Astrocyte of the spinal cord (primary cell): ENCODE results near the gene C16orf96.

Experiments used
- DNase-seq: peaks from one replicate; pipeline ENCODE4 v3.0.0; 2011; ENCODE audit warnings: low read depth, low spot score
- H3K4me3 ChIP-seq: 2 replicates; pipeline ENCODE4 v1.5.1; 2011; ENCODE audit warnings: low read depth, mild to moderate bottlenecking, low read length, moderate library complexity
- in situ Hi-C: cut with HindIII; loops from 2 replicates; pipeline ENCODE4 v1.10.0; 2017; ENCODE audit warnings: low sequenced_read_pairs
- TF ChIP-seq, protein P1 (sequence below): IDR thresholded peaks from 2 replicates; pipeline ENCODE4 v1.5.1; 2012; ENCODE audit warnings: low read depth, mild to moderate bottlenecking, low read length, inconsistent platforms

C16orf96 gene

DNA sequence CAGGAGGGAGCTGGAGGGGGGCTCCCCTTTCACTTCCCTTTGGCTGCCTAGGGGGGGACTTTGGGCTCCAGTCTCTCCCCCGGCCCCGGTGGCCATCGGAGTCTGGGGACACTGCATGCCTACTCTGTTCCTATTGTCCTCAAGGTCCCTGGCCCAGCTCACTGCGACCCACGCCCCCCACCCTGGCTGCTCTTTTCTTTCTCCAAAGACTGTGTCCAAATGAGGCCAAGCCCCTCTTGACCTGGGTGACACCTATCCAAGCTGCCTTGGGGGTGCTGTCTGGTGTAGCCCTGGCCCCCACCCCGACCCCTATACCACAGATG, 45.7 kb downstream of the C16orf96 start:
- H3K4me3 ChIP-seq, result no peak overlapping the region
- TF ChIP-seq, protein P1, sequence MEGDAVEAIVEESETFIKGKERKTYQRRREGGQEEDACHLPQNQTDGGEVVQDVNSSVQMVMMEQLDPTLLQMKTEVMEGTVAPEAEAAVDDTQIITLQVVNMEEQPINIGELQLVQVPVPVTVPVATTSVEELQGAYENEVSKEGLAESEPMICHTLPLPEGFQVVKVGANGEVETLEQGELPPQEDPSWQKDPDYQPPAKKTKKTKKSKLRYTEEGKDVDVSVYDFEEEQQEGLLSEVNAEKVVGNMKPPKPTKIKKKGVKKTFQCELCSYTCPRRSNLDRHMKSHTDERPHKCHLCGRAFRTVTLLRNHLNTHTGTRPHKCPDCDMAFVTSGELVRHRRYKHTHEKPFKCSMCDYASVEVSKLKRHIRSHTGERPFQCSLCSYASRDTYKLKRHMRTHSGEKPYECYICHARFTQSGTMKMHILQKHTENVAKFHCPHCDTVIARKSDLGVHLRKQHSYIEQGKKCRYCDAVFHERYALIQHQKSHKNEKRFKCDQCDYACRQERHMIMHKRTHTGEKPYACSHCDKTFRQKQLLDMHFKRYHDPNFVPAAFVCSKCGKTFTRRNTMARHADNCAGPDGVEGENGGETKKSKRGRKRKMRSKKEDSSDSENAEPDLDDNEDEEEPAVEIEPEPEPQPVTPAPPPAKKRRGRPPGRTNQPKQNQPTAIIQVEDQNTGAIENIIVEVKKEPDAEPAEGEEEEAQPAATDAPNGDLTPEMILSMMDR, result no peak
- in situ Hi-C loops, result no loop called here
- no peak for DNase-seq

DNA sequence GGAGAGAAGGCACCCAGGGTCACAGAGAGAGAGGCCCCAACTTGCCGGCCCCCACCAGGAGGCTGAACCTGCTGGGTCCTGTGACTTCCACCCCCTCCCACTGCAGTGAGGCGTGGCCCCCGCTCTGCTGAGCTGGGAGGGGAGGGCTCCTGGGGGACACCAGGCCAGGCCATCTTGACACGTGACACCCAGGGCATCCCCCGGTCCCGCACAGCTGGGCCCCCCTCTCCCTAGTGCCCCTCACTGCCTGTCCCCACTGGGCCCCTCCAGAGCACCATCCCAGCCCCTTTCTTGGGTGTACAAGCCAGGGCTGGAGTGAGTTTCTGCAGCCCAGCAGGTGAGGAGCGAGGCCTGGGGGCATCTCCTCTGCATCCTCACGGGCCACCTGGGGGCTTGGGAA, 46.2 kb downstream of the C16orf96 start:
- H3K4me3 ChIP-seq, result no peak overlapping the region
- no peak for DNase-seq
- in situ Hi-C loops, result no loop called here
- TF ChIP-seq, protein P1, result no peak

DNA sequence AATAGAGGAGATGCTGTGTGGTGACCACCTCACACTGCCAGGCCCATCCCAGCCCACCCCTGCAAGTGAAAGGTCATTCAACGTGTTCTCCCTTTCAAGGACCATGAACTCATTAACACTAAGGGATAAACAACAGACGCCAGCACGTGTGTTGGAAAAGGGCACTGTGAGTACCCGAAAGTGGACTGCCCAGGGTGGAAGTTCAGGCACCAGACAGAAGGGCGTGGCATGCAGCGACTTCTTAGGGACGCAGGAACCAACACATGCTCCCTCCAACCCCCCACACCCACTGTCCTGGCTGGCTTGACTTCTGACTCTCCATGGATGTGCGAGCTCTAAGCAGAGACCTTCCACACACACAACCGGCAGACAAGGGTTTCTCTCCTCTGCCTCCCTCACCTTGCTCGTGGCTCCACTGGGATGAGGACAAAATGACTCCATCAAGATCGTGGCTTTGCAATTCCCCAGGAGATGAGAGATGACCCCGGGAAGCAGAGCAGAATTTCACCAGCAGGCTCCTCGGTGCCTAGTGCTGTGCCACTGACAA, 47.6 kb downstream of the C16orf96 start:
- no peak overlapping the region for H3K4me3 ChIP-seq
- in situ Hi-C loops, result no loop called here
- TF ChIP-seq, protein P1, result no peak
- DNase-seq, result no peak

DNA sequence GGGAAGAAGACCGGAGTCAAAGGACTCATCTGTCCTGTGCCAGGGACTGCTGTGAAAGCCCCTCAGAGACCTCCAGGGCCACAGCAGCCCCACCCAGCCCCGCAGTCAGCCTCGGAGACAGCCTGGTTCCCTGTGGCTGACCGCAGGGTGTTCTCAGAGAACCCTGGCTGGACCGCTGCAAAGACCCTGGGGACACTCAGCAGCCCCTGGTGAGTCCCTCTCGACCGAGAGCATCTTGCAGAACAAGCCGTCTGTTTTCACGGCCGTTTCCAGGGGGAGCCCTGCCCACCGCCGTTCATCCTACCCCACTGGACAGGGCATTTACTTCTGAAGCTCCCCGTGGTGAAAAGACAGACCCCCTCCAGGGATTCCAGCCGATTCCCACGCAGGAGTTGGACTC, 48.3 kb downstream of the C16orf96 start:
- DNase-seq, result no peak
- H3K4me3 ChIP-seq, result no peak overlapping the region
- TF ChIP-seq, protein P1, result no peak
- in situ Hi-C loops, result no loop called here

DNA sequence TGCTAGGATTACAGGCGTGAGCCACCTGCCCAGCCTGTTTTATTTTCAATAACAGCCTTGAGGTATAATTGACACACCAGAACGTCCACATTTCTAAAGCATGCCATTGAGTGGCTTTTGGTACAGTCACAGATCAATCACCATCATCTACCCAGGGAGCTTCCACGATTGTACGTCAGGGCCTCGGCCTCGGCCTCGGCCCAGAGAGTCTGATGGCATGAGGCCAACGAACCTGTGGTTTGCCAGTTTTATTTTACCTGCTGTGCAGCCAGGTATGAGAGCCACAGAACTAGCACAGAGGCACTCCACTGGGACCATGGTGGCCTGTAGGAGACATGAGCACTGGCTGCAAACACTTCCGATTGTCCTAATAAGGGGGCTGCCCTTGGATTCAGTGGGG, 50.2 kb downstream of the C16orf96 start:
- H3K4me3 ChIP-seq, result no peak overlapping the region
- TF ChIP-seq, protein P1, result no peak
- no peak for DNase-seq
- in situ Hi-C loops, result no loop called here

DNA sequence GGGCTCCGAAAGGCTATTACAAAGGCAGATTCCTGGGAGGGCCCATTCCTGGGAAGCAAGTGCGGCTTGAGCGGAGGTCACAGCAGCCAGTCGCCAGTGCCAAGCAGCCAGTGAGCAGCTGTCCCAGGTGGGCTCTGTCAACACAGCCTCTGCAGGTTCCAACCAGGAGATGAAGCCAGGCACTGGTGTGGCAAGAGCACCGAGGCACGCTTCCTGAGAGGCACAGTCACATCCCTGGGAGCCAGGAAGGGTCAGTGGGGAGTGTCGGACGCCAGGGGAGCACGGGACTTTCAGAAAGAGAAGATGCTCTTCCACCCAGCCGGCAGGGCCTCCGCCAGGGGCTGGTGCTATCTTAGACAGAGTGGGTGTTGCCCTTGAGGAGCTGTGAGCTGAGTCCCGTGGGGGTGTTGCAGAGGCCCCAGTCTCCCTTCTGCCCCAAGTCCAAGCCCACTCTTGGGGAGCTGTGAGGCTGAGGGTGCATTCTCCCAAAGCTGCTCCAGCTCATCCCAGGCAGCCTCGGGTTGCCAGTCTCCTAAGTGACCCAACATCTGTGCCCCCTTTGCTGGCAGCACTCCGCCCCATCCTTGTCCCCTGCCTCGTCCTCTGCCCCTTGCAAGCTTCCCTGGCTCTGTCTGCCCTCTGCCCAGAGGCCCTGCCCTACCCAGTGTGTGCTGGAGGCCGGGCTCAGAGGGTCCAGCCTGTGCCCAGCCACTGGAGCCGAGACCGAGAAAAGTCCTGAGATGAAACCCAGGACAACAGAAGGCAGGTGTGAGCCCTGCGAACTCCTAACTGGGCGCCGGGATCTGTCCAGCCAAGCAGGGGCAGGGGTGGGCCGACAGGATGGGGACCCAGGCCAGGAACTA, 51.9 kb downstream of the C16orf96 start:
- H3K4me3 ChIP-seq, result no peak overlapping the region
- TF ChIP-seq, protein P1, result no peak
- no peak for DNase-seq
- in situ Hi-C loops, result no loop called here
